Activated CD8-positive, alpha-beta T cell treated with anti-CD3 and anti-CD28 coated beads, Interleukin-2, amount 10 ng/mL, durations not matched to agents 7 days and 5 days (primary cell): ENCODE measurements around the gene ACOXL. TPM values are rescaled to one million over a fixed set of nuclear protein-coding genes. Genes with fewer than 3 reads are reported as not detected.
"Not testable (repeated sequence)": the region's sequence is repeated elsewhere in the genome, so short reads cannot be mapped to it uniquely, and the experiment has no call there.

Experiments used
- ATAC-seq: fragments of 150-1000 bp; cut with Tn5 transposase; one replicate; pipeline ENCODE4 v1.10.0; 2021; ENCODE audit warnings: moderate library complexity
- CTCF ChIA-PET: fragments of 350-600 bp; sonication (Branson Sonifier 250); formaldehyde crosslinking; loops from one replicate; lab custom pipeline; 2021; ENCODE audit warnings: antibody characterized with exemption; lab: Charles Lee
- POLR2A ChIA-PET: fragments of 350-600 bp; sonication (Branson Sonifier 250); formaldehyde crosslinking; loops from one replicate; lab custom pipeline; 2021; ENCODE audit warnings: antibody characterized with exemption; lab: Charles Lee
- DNase-seq: peaks from one replicate; pipeline ENCODE4 v3.0.0-alpha.2; 2020
- H3K27ac Mint-ChIP-seq: one replicate; pipeline ENCODE4 v1.8.0; 2021; ENCODE audit warnings: mild to moderate bottlenecking, mixed read lengths
- H3K27me3 Mint-ChIP-seq: one replicate; pipeline ENCODE4 v1.8.0; 2021; ENCODE audit warnings: low read depth, mixed read lengths
- H3K36me3 Mint-ChIP-seq: one replicate; pipeline ENCODE4 v1.8.0; 2021; ENCODE audit warnings: low read depth, mixed read lengths
- H3K4me1 Mint-ChIP-seq: one replicate; pipeline ENCODE4 v1.8.0; 2021; ENCODE audit warnings: low read depth, mixed read lengths
- H3K4me3 Mint-ChIP-seq: one replicate; pipeline ENCODE4 v1.8.0; 2021; ENCODE audit warnings: mild to moderate bottlenecking, mixed read lengths
- H3K9me3 Mint-ChIP-seq: one replicate; pipeline ENCODE4 v1.8.0; 2022; ENCODE audit warnings: mixed read lengths; ENCODE audit not compliant: insufficient read depth
- total RNA-seq, 2 experiments: library from RNA; stranded (reverse); gene quantifications; one replicate each; pipeline ENCODE4 v1.2.3, GENCODE V29; 2021

ACOXL gene
- total RNA-seq = not detected

DNA sequence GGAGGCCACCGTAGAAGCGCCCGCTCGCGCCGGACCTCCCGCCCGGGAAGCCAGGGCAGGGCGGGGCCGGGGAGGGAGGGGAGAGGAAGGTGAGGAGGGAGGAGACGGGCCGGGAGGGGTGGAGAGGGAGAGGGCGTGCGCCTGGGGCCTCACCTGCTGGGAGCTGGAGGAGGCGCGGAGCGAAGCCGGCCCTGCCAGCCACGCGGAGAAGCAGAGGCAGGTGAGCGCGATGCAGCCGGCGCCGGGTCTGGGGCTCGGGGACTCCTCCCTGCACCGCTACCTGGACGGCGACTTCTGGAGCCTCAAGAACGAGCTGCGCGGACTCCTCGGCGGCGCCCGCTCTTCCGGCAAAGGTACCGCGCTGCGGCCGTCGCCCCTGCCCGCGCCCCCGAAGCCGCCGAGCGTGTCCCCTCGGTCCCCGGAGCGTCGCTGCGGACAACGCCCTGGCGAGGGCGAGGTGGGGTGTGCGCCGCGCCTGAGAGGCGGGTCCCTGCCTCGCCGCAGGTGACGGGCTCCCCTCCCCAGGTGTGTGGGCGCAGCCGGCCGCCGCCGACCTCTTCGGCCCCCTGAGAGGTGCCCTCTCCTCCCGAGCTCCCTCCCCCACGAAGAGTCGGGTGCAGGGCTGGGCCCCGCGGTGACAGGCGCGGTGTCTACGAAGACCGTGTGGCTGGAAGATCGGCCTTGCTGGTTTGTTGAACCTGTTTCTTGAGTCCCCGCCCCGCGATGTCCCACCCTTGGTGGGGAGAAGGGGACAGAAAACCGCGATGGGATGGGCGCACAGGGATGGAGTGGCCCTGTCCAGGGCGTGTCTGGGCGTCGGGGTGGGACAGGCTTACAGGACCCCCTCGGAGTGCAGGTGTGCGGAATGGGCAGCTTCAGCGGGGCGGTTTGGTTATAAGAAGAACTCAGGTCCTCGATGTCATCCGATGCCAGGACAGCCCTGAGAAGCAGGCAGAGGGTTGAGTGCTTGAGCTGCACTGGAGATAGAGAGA, at the start of gene ACOXL:
TSS of gene ACOXL (plus strand) at position 152 of the 992 bp plus-strand sequence. CDS start 35,817 bp downstream, outside the sequence.
- POLR2A ChIA-PET = interaction anchor here (0.7 kb wide), 1 partner anchor 15 kb away, joined by 3 read pairs; no protein-coding TSS in a partner anchor
- H3K4me1 Mint-ChIP-seq = peaks cover 13% of the 10 kb centered on the region
- peak; percentile 32 for DNase-seq
- H3K27me3 Mint-ChIP-seq = peaks cover 72% of the 10 kb centered on the region
- H3K36me3 Mint-ChIP-seq = no peaks in the 10 kb centered on the region
- no peaks in the 10 kb centered on the region for H3K9me3 Mint-ChIP-seq
- peak within 1 kb of the TSS; percentile 45 for H3K4me3 Mint-ChIP-seq
- no peak within 1 kb of the TSS for H3K27ac Mint-ChIP-seq
- CTCF ChIA-PET = interaction anchor here (1.9 kb wide), 1 partner anchor 23 kb away, joined by 6 read pairs; no protein-coding TSS in a partner anchor
- peak; percentile 77 for ATAC-seq

DNA sequence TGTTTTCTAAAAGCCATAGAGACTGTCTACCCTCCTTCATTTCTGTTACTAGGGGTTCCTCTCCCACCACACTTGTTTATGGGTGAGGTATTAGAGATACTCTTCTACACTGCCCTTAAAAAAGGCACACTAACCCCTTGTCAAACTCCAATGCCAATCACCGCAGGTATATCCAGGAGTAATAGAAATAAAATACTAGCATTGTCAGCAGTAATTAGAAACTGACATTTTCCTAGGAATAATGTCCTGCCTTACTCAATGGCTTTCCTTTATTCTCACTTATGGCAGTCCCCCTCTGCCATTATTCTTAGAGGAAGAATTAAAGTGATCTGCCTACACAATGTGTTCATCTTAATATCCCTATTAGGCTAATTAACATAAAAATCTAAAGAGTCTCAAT, 49.5 kb upstream of the ACOXL start:
- ChIA-PET POLR2A (no interaction called here), CTCF (no interaction called here)
- peaks cover 3% of the 10 kb centered on the region for H3K36me3 Mint-ChIP-seq
- peaks cover 11% of the 10 kb centered on the region for H3K4me1 Mint-ChIP-seq
- peaks cover 10% of the 10 kb centered on the region for H3K27me3 Mint-ChIP-seq
- H3K4me3 Mint-ChIP-seq = no peak overlapping the region
- H3K27ac Mint-ChIP-seq = no peak overlapping the region
- ATAC-seq (no peak), DNase-seq (no peak)
- H3K9me3 Mint-ChIP-seq = peaks cover 12% of the 10 kb centered on the region

DNA sequence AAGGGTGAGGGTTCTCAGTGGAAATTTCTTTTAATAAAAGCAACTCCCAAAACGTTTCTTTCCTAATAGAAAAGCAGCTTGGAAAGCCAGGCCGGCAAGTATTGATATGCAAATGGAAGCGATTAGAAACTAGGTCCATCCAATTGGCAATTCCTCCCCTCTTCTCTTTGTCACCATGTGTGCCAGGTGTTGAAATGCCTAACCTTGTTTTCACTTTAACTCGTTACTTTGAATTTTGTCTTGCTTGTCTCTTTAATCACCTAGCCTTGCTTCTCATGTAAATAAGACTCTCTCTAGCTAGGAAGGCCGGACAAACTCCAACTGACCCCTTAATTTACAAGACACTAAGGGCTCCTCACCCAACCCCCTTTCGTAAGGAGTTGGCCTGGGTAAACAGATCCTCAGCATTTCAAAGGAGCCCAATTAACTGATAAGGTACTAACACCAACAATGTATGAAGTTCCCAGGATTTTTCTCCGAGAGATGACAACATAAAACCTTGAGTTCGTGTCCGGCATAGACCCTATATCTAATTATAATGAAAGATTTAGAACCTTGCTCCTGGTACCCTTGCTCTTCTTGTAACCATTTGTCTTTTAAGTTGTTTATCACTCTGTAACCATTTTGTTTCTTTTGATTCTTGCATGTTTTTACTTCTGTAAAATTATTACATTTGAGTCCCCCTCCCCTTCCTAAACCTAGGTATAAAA, 44.4 kb upstream of the ACOXL start:
- H3K27ac Mint-ChIP-seq, H3K36me3 Mint-ChIP-seq, ATAC-seq, CTCF ChIA-PET, H3K4me1 Mint-ChIP-seq, H3K4me3 Mint-ChIP-seq, DNase-seq: not testable (repeated sequence)
- H3K27me3 Mint-ChIP-seq = peaks cover 24% of the 10 kb centered on the region
- POLR2A ChIA-PET = interaction anchor here (1.6 kb wide), 1 partner anchor 10 kb away, joined by 10 read pairs; the partner anchor contains the start of gene BUB1
- peaks cover 21% of the 10 kb centered on the region for H3K9me3 Mint-ChIP-seq

DNA sequence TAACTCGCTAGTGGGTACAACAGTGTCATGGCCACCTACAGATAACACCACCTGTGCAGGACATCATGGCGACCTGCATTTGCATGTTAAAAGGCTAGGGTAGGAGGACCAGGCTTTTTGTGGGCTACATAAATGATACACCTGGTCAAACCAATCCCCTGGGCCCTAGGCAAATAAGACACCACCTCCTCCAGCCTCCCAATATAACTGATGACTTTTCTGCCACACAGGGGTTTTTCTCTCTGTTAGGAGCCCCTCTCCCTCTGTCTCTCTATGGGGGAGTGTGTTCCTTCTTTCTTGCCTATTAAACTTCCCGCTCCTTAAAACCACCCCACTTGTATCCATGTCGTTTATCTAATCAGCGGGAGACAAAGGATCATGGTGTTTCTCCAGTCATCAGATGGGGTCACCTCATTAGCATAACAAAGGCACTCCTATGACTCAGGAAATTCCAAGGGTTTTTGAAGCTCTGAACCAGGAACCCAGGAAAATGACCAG, 43.7 kb upstream of the ACOXL start:
- no peak overlapping the region for H3K4me3 Mint-ChIP-seq
- CTCF ChIA-PET = no interaction called here
- H3K27me3 Mint-ChIP-seq = peaks cover 27% of the 10 kb centered on the region
- no peaks in the 10 kb centered on the region for H3K4me1 Mint-ChIP-seq
- POLR2A ChIA-PET = interaction anchor here (0.6 kb wide), 1 partner anchor 60 kb away, joined by 3 read pairs; no protein-coding TSS in a partner anchor
- ATAC-seq (no peak), DNase-seq (no peak)
- H3K36me3 Mint-ChIP-seq = peaks cover 3% of the 10 kb centered on the region
- no peak overlapping the region for H3K27ac Mint-ChIP-seq
- peaks cover 21% of the 10 kb centered on the region for H3K9me3 Mint-ChIP-seq

DNA sequence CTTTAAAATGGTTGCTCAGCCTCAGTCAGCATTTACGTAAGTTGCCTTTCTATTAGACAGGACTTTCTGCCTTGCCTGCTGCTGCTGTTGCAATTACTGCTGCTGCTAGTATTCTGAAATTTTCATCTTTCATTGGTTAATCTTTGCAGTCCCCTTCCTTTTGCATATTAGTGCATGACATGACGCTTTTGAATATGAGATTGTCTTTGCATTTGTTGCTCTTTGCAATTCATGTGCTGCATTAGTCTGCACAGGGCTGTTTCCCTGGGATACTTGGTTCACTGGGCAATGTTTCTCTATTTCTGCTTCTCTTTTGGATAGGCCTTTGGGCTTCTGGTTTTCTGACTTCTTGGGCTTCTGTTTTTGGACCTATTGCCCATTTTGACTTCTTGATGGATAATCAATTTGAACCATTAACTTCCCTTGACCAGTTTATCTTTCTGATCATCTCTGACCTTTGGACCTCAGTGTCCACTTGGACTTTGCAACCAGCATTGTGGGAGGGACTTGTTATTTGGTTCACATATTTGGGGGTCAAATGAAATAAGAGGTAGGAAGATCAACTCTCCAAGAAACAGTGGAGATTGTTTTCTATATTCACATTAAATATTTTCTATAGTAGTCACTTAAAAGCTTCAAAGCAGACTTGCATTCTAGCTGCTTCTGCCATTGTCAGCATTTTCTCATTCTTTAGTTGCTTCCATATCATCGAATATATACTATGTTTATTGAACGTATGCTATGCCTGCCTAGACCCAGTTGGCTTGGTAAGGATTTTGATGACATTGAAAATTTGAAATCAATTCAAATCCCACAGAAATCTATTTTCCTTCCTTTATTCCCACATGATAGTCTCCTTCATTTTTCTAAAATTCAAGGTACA, 42.0 kb upstream of the ACOXL start:
- no peak overlapping the region for H3K27ac Mint-ChIP-seq
- ChIA-PET CTCF (no interaction called here), POLR2A (no interaction called here)
- H3K27me3 Mint-ChIP-seq = peaks cover 20% of the 10 kb centered on the region
- peaks cover 3% of the 10 kb centered on the region for H3K36me3 Mint-ChIP-seq
- H3K4me1 Mint-ChIP-seq = peaks cover 2% of the 10 kb centered on the region
- H3K9me3 Mint-ChIP-seq = peaks cover 21% of the 10 kb centered on the region
- DNase-seq (no peak), ATAC-seq (no peak)
- no peak overlapping the region for H3K4me3 Mint-ChIP-seq

DNA sequence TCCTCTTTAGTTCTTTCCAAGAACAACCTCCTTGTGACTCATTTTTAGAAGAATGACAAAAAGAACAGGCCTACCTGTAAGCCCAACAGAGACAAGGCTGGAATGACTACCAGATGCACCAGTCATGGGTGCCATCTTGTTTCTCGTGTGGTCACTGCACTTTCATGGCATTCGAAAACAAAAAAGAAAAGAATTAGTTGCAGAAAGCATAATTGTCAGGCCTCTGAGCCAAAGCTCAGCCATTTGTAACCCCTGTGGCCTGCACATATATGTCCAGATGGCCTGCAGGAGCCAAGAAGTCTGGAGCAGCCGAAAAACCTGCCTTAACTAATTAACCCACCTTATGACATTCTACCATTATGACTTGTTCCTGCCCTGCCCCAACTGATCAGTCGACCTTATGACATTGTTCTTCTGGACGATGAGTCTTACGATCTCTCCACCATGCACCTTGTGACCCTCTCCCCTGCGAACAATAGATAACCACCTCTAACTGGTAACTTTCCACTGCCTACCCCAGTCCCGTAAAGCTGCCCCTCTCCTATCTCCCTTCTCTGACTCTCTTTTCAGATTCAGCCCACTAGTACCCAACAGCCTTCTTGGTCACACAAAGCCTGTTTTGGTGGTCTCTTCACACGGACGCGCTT, 40.6 kb upstream of the ACOXL start:
- ChIA-PET POLR2A (no interaction called here), CTCF (no interaction called here)
- DNase-seq (no peak), ATAC-seq (no peak)
- Mint-ChIP-seq H3K9me3 (peaks cover 15% of the 10 kb centered on the region), H3K27ac (no peak overlapping the region), H3K27me3 (peaks cover 19% of the 10 kb centered on the region), H3K36me3 (peaks cover 3% of the 10 kb centered on the region), H3K4me1 (peaks cover 5% of the 10 kb centered on the region), H3K4me3 (no peak overlapping the region)

DNA sequence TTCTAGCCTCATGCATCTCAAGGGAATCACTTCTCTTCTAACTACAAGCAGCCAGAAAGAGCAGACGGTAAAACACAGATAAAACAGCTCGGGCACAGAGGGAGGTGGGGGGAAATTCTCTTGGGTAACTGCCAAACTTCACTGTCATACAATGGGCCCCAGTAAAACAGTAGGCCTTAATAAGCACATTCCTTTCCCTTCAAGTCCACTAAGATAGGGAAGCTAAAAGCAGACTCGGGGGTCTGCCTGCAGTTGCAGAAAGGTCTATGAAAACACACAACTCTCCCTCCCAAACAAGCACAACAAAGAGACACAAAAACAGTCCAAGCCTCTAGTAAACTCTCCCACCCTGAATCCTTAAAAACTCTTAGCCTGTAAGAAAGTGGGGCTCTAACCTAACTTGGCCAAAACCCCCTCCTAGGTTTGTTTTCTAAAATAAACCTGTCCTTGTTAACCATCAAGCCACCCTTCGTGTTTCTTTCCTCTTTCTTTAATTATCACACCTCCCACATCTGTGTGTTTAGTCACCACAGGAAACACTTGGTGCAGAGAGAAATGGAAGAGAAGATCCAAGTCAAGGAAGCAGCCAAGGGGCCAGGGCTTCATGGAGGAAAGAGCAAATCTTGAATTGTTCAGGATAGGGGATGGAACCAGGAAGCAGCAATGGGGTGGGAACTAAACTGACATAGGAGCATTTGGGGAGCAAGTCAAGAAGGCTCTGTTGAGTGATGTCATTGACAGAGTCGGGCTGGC, 37.1 kb upstream of the ACOXL start:
- CTCF ChIA-PET, ATAC-seq, H3K36me3 Mint-ChIP-seq, H3K9me3 Mint-ChIP-seq, H3K27ac Mint-ChIP-seq, H3K4me1 Mint-ChIP-seq, H3K4me3 Mint-ChIP-seq, DNase-seq: not testable (repeated sequence)
- peaks cover 14% of the 10 kb centered on the region for H3K27me3 Mint-ChIP-seq
- POLR2A ChIA-PET = interaction anchor here (1.1 kb wide), 1 partner anchor 17 kb away, joined by 3 read pairs; no protein-coding TSS in a partner anchor

DNA sequence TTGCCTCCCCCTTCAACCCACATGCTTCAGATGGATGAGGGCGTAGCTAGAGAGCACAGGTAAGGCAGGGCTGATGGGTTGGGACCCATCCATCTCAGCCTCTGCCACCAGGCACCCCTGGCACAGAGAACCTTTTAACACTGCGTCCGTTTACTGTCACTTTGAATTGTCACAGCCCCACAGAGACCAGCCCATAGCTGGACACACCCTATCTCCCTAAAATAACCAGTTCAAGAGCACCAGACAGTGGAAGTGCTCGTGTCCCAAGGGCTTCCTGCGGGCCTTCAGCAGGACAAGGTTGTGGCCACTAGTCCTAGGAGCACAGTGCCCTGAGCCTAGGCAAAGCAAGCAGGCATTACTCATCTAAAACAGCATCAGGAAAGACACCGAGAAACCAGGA, 34.1 kb upstream of the ACOXL start:
- ATAC-seq, H3K27me3 Mint-ChIP-seq, H3K36me3 Mint-ChIP-seq, DNase-seq, POLR2A ChIA-PET, CTCF ChIA-PET, H3K9me3 Mint-ChIP-seq, H3K4me1 Mint-ChIP-seq, H3K4me3 Mint-ChIP-seq, H3K27ac Mint-ChIP-seq: not testable (repeated sequence)

DNA sequence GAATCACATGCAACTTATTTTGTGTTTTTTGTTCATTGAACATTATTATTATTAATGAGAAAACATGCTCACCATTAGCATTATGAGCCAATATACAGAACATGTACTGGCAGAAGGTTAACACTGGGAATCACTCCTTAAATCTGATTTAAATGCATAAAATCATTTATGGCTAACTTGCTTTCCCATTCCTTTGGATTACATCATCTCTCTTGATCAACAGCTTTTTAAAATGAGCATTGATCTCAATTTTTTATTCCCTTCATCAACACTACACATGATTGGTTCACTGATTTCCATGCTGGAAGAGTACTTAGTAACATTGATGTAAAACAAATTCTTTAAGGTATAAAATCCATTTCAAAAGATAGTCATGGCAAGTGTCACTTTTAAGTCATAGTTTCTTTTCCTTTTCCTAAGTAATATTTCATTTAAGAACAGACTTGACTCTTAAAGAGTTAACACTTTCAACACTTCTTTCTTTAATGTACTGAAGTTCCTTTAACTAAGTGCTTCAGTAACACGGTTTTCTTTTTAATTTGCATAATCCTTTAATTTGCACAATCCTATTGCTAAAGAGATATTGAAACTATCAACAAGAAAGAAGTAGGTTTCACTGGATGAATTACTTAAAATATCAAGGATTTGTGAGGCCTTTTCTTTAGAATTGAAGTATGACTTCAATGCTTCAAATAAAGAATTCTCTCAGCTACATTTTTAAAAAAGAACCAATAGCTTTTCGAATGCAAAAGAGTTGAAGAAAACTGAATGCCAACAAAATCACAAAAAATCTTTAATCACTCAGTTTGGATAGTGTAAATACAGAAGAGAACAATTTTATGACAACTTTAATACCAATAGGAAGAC, 29.6 kb upstream of the ACOXL start:
- ATAC-seq (no peak), DNase-seq (no peak)
- Mint-ChIP-seq H3K4me3 (no peak overlapping the region), H3K36me3 (no peaks in the 10 kb centered on the region), H3K4me1 (no peaks in the 10 kb centered on the region), H3K9me3 (no peaks in the 10 kb centered on the region), H3K27me3 (peaks cover 35% of the 10 kb centered on the region), H3K27ac (no peak overlapping the region)
- CTCF ChIA-PET = no interaction called here
- POLR2A ChIA-PET = no interaction called here
